Head of caudate nucleus (tissue), 42 donors: ENCODE data around the gene RMDN2.
"Not testable (repeated sequence)": the region's sequence is repeated elsewhere in the genome, so short reads cannot be mapped to it uniquely, and the experiment has no call there.

Experiments used
- DNase-seq, 42 donors: peaks; one replicate each; pipeline versions ENCODE4 v3.0.0 to v3.0.0-alpha.2; 2020 to 2021; ENCODE audit warnings: mixed read lengths in 7 of 42
- intact Hi-C: fragments of 100-400 bp; cut with DNase I; formaldehyde crosslinking; loops from one replicate; pipeline ENCODE4 v1.15.0; 2022

Gene RMDN2

GRCh38 chr2:37921781-37922180 is 3.3 kb upstream of the RMDN2 start:
- intact Hi-C loops, result no loop called here
- DNase-seq, result no peak

- intact Hi-C loops, result no loop called here
- DNase-seq, result no peak
Measured at GRCh38 chr2:37923308-37924055, 1.6 kb upstream of the RMDN2 start.

GRCh38 chr2:37926635-37927034 is 1.5 kb downstream of the RMDN2 start:
- intact Hi-C loops, result no loop called here
- DNase-seq, result no peak

GRCh38 chr2:37928377-37928776 is 3.3 kb downstream of the RMDN2 start:
- DNase-seq, result peak in 4 of 42 donors; percentile 32 to 47 (median 38)
- intact Hi-C loops, result no loop called here

- DNase-seq, intact Hi-C loops: not testable (repeated sequence)
Measured at GRCh38 chr2:37930392-37930791, 5.3 kb downstream of the RMDN2 start.

- intact Hi-C loops, result not testable (repeated sequence)
Measured at GRCh38 chr2:37932873-37933272, 7.8 kb downstream of the RMDN2 start.

GRCh38 chr2:37934591-37935513 is 9.8 kb downstream of the RMDN2 start:
- DNase-seq, result no peak
- intact Hi-C loops, result no loop called here

More at GRCh38 chr2:37932873-37933272, 7.8 kb downstream of the RMDN2 start:
- not testable (repeated sequence) for DNase-seq

- DNase-seq, intact Hi-C loops: not testable (repeated sequence)
Measured at GRCh38 chr2:37937568-37937967, 12.5 kb downstream of the RMDN2 start.

- DNase-seq, intact Hi-C loops: not testable (repeated sequence)
Measured at GRCh38 chr2:37941267-37941666, 16.2 kb downstream of the RMDN2 start.

GRCh38 chr2:37944268-37944667 is 19.2 kb downstream of the RMDN2 start:
- intact Hi-C loops, result no loop called here

GRCh38 chr2:37947306-37947705 is 22.2 kb downstream of the RMDN2 start:
- DNase-seq, result no peak
- intact Hi-C loops, result no loop called here

More at GRCh38 chr2:37944268-37944667, 19.2 kb downstream of the RMDN2 start:
- no peak for DNase-seq

GRCh38 chr2:37962018-37962739 is 37.1 kb downstream of the RMDN2 start:
- intact Hi-C loops, DNase-seq: not testable (repeated sequence)

- intact Hi-C loops, DNase-seq: not testable (repeated sequence)
Measured at GRCh38 chr2:37962740-37963121, 37.6 kb downstream of the RMDN2 start.

- intact Hi-C loops, DNase-seq: not testable (repeated sequence)
Measured at GRCh38 chr2:37963901-37964300, 38.8 kb downstream of the RMDN2 start.

GRCh38 chr2:37966326-37966725 is 41.2 kb downstream of the RMDN2 start:
- no peak for DNase-seq
- intact Hi-C loops, result no loop called here

GRCh38 chr2:37969731-37970130 is 44.6 kb downstream of the RMDN2 start:
- intact Hi-C loops, result no loop called here
- no peak for DNase-seq

- DNase-seq, result no peak
- intact Hi-C loops, result no loop called here
Measured at GRCh38 chr2:37971971-37972370, 46.9 kb downstream of the RMDN2 start.

GRCh38 chr2:37973615-37974353 is 48.7 kb downstream of the RMDN2 start:
- no peak for DNase-seq
- intact Hi-C loops, result no loop called here

GRCh38 chr2:37975808-37976207 is 50.7 kb downstream of the RMDN2 start:
- intact Hi-C loops, result no loop called here
- no peak for DNase-seq
